ENCODE results near the gene PRKAR1B.

PRKAR1B gene

GRCh38 chr7:610141-610530, 116.9 kb downstream of the PRKAR1B start:
- Histone ChIP-seq H3K14ac (ENCODE audit: low read length) (no peak overlapping the region), H3K79me1 (ENCODE audit: low read depth, low read length) (no peaks in the 10 kb centered on the region), H3K4me1 (ENCODE audit: control insufficient read depth in 2 of 2, insufficient read depth in 1 of 2, low read depth in 1 of 2, low read length in 2 of 2) (peaks cover 9 to 25% of the 10 kb centered on the region in 2 donors), H3K27me3 (ENCODE audit: control insufficient read depth in 3 of 3, insufficient read depth in 3 of 3, low read depth in 1 of 3, low read length in 3 of 3) (no peaks in the 10 kb centered on the region), H3K36me3 (replicated peaks in 1 of 2; ENCODE audit: control insufficient read depth in 2 of 2, insufficient read depth in 2 of 2, low read length in 2 of 2) (no peaks in the 10 kb centered on the region), H3K4me3 (ENCODE audit: low read length in 2 of 2) (no peak overlapping the region), H2BK120ac (ENCODE audit: low read depth, low read length) (no peak overlapping the region), H2AFZ (ENCODE audit: low read length) (peak overlapping the region; percentile 73), H3K23ac (ENCODE audit: low read depth, low read length, poor library complexity) (no peak overlapping the region), H2AK5ac (ENCODE audit: low read depth, low read length) (no peak overlapping the region), H3K4me2 (ENCODE audit: insufficient read depth, low read length, poor library complexity, severe bottlenecking) (no peak overlapping the region), H3K9me3 (replicated peaks in 1 of 2; ENCODE audit: control insufficient read depth in 2 of 2, insufficient read depth in 1 of 2, low read depth in 1 of 2, low read length in 2 of 2) (no peaks in the 10 kb centered on the region), H3K4ac (ENCODE audit: low read length) (no peak overlapping the region), H2BK12ac (ENCODE audit: low read length) (no peak overlapping the region), H3K9ac (ENCODE audit: low read depth, low read length, poor library complexity) (no peak overlapping the region), H2BK15ac (ENCODE audit: low read length) (no peak overlapping the region), H4K8ac (ENCODE audit: low read depth, low read length) (no peak overlapping the region), H3K27ac (replicated peaks; ENCODE audit: low read length) (no peak overlapping the region), H4K91ac (ENCODE audit: low read depth, low read length, poor library complexity) (no peak overlapping the region), H3K18ac (ENCODE audit: low read length) (no peak overlapping the region), H2BK5ac (ENCODE audit: low read length) (no peak overlapping the region)
- no peak for DNase-seq (ENCODE audit: low spot score)
- WGBS, 2 donors (ENCODE audit: extremely low coverage in 2 of 2, insufficient read length in 2 of 2, insufficient replicate concordance in 1 of 2): no CpG with 5 or more reads among the region's 10 CpGs

GRCh38 chr7:609365-609764, 117.7 kb downstream of the PRKAR1B start:
- H3K4ac ChIP-seq (ENCODE audit: low read length): no peak overlapping the region
- H3K36me3 ChIP-seq (replicated peaks in 1 of 2; ENCODE audit: control insufficient read depth in 2 of 2, insufficient read depth in 2 of 2, low read length in 2 of 2): no peaks in the 10 kb centered on the region
- no peak overlapping the region for H3K4me2 ChIP-seq (ENCODE audit: insufficient read depth, low read length, poor library complexity, severe bottlenecking)
- H2BK15ac ChIP-seq (ENCODE audit: low read length): no peak overlapping the region
- H3K23ac ChIP-seq (ENCODE audit: low read depth, low read length, poor library complexity): no peak overlapping the region
- H3K14ac ChIP-seq (ENCODE audit: low read length): no peak overlapping the region
- peak overlapping the region in 1 of 2 donors; percentile 62 for H3K4me3 ChIP-seq (ENCODE audit: low read length in 2 of 2)
- H4K8ac ChIP-seq (ENCODE audit: low read depth, low read length): no peak overlapping the region
- peaks cover 9 to 26% of the 10 kb centered on the region in 2 donors for H3K4me1 ChIP-seq (ENCODE audit: control insufficient read depth in 2 of 2, insufficient read depth in 1 of 2, low read depth in 1 of 2, low read length in 2 of 2)
- H2AK5ac ChIP-seq (ENCODE audit: low read depth, low read length): no peak overlapping the region
- H3K79me1 ChIP-seq (ENCODE audit: low read depth, low read length): no peaks in the 10 kb centered on the region
- H3K9ac ChIP-seq (ENCODE audit: low read depth, low read length, poor library complexity): no peak overlapping the region
- H3K18ac ChIP-seq (ENCODE audit: low read length): no peak overlapping the region
- H2AFZ ChIP-seq (ENCODE audit: low read length): no peak overlapping the region
- no peak overlapping the region for H2BK5ac ChIP-seq (ENCODE audit: low read length)
- no CpG with 5 or more reads among the region's 7 CpGs for WGBS, 2 donors (ENCODE audit: extremely low coverage in 2 of 2, insufficient read length in 2 of 2, insufficient replicate concordance in 1 of 2)
- H2BK120ac ChIP-seq (ENCODE audit: low read depth, low read length): no peak overlapping the region
- H3K27me3 ChIP-seq (ENCODE audit: control insufficient read depth in 3 of 3, insufficient read depth in 3 of 3, low read depth in 1 of 3, low read length in 3 of 3): no peaks in the 10 kb centered on the region
- H3K27ac ChIP-seq (replicated peaks; ENCODE audit: low read length): no peak overlapping the region
- no peaks in the 10 kb centered on the region for H3K9me3 ChIP-seq (replicated peaks in 1 of 2; ENCODE audit: control insufficient read depth in 2 of 2, insufficient read depth in 1 of 2, low read depth in 1 of 2, low read length in 2 of 2)
- no peak overlapping the region for H4K91ac ChIP-seq (ENCODE audit: low read depth, low read length, poor library complexity)
- no peak for DNase-seq (ENCODE audit: low spot score)
- H2BK12ac ChIP-seq (ENCODE audit: low read length): no peak overlapping the region

GRCh38 chr7:608954-609353, 118.1 kb downstream of the PRKAR1B start:
- WGBS, 2 donors (ENCODE audit: extremely low coverage in 2 of 2, insufficient read length in 2 of 2, insufficient replicate concordance in 1 of 2): no CpG with 5 or more reads among the region's 8 CpGs
- H2BK12ac ChIP-seq (ENCODE audit: low read length): no peak overlapping the region
- H3K9ac ChIP-seq (ENCODE audit: low read depth, low read length, poor library complexity): no peak overlapping the region
- H3K9me3 ChIP-seq (replicated peaks in 1 of 2; ENCODE audit: control insufficient read depth in 2 of 2, insufficient read depth in 1 of 2, low read depth in 1 of 2, low read length in 2 of 2): no peaks in the 10 kb centered on the region
- H3K4me3 ChIP-seq (ENCODE audit: low read length in 2 of 2): no peak overlapping the region
- no peak overlapping the region for H2BK15ac ChIP-seq (ENCODE audit: low read length)
- H4K91ac ChIP-seq (ENCODE audit: low read depth, low read length, poor library complexity): no peak overlapping the region
- H2BK5ac ChIP-seq (ENCODE audit: low read length): no peak overlapping the region
- no peaks in the 10 kb centered on the region for H3K27me3 ChIP-seq (ENCODE audit: control insufficient read depth in 3 of 3, insufficient read depth in 3 of 3, low read depth in 1 of 3, low read length in 3 of 3)
- H2BK120ac ChIP-seq (ENCODE audit: low read depth, low read length): no peak overlapping the region
- peaks cover 9 to 26% of the 10 kb centered on the region in 2 donors for H3K4me1 ChIP-seq (ENCODE audit: control insufficient read depth in 2 of 2, insufficient read depth in 1 of 2, low read depth in 1 of 2, low read length in 2 of 2)
- no peak overlapping the region for H4K8ac ChIP-seq (ENCODE audit: low read depth, low read length)
- no peaks in the 10 kb centered on the region for H3K79me1 ChIP-seq (ENCODE audit: low read depth, low read length)
- no peak for DNase-seq (ENCODE audit: low spot score)
- no peak overlapping the region for H3K4ac ChIP-seq (ENCODE audit: low read length)
- no peak overlapping the region for H2AFZ ChIP-seq (ENCODE audit: low read length)
- H3K36me3 ChIP-seq (replicated peaks in 1 of 2; ENCODE audit: control insufficient read depth in 2 of 2, insufficient read depth in 2 of 2, low read length in 2 of 2): no peaks in the 10 kb centered on the region
- H3K4me2 ChIP-seq (ENCODE audit: insufficient read depth, low read length, poor library complexity, severe bottlenecking): no peak overlapping the region
- no peak overlapping the region for H3K18ac ChIP-seq (ENCODE audit: low read length)
- no peak overlapping the region for H3K14ac ChIP-seq (ENCODE audit: low read length)
- H3K27ac ChIP-seq (replicated peaks; ENCODE audit: low read length): no peak overlapping the region
- H3K23ac ChIP-seq (ENCODE audit: low read depth, low read length, poor library complexity): no peak overlapping the region
- H2AK5ac ChIP-seq (ENCODE audit: low read depth, low read length): no peak overlapping the region

- no peak overlapping the region for H3K27ac ChIP-seq (replicated peaks; ENCODE audit: low read length)
- H3K9me3 ChIP-seq (replicated peaks in 1 of 2; ENCODE audit: control insufficient read depth in 2 of 2, insufficient read depth in 1 of 2, low read depth in 1 of 2, low read length in 2 of 2): no peaks in the 10 kb centered on the region
- no peak overlapping the region for H2AK5ac ChIP-seq (ENCODE audit: low read depth, low read length)
- H2BK5ac ChIP-seq (ENCODE audit: low read length): no peak overlapping the region
- no CpG with 5 or more reads among the region's 2 CpGs for WGBS, 2 donors (ENCODE audit: extremely low coverage in 2 of 2, insufficient read length in 2 of 2, insufficient replicate concordance in 1 of 2)
- H3K36me3 ChIP-seq (replicated peaks in 1 of 2; ENCODE audit: control insufficient read depth in 2 of 2, insufficient read depth in 2 of 2, low read length in 2 of 2): no peaks in the 10 kb centered on the region
- H3K23ac ChIP-seq (ENCODE audit: low read depth, low read length, poor library complexity): no peak overlapping the region
- H3K79me1 ChIP-seq (ENCODE audit: low read depth, low read length): no peaks in the 10 kb centered on the region
- no peak overlapping the region for H3K4me3 ChIP-seq (ENCODE audit: low read length in 2 of 2)
- peaks cover 11 to 26% of the 10 kb centered on the region in 2 donors for H3K4me1 ChIP-seq (ENCODE audit: control insufficient read depth in 2 of 2, insufficient read depth in 1 of 2, low read depth in 1 of 2, low read length in 2 of 2)
- no peak overlapping the region for H2AFZ ChIP-seq (ENCODE audit: low read length)
- H3K9ac ChIP-seq (ENCODE audit: low read depth, low read length, poor library complexity): no peak overlapping the region
- H3K14ac ChIP-seq (ENCODE audit: low read length): no peak overlapping the region
- H2BK15ac ChIP-seq (ENCODE audit: low read length): no peak overlapping the region
- H3K27me3 ChIP-seq (ENCODE audit: control insufficient read depth in 3 of 3, insufficient read depth in 3 of 3, low read depth in 1 of 3, low read length in 3 of 3): no peaks in the 10 kb centered on the region
- H3K4me2 ChIP-seq (ENCODE audit: insufficient read depth, low read length, poor library complexity, severe bottlenecking): no peak overlapping the region
- no peak overlapping the region for H3K4ac ChIP-seq (ENCODE audit: low read length)
- peak overlapping the region; percentile 70 for H3K18ac ChIP-seq (ENCODE audit: low read length)
- DNase-seq (ENCODE audit: low spot score): no peak
- no peak overlapping the region for H2BK12ac ChIP-seq (ENCODE audit: low read length)
- H2BK120ac ChIP-seq (ENCODE audit: low read depth, low read length): no peak overlapping the region
- H4K8ac ChIP-seq (ENCODE audit: low read depth, low read length): no peak overlapping the region
- no peak overlapping the region for H4K91ac ChIP-seq (ENCODE audit: low read depth, low read length, poor library complexity)
These were observed 118.7 kb downstream of the PRKAR1B start for GRCh38 chr7:608361-608760.

Data from neuronal stem cell (in vitro differentiated cells).